IPS DF 4.7 (cell line): Measurements from ENCODE around the gene PTPA.
"Not testable (repeated sequence)": the region's sequence is repeated elsewhere in the genome, so short reads cannot be mapped to it uniquely, and the experiment has no call there.

Source experiments
- DNase-seq: peaks from one replicate; pipeline ENCODE4 v3.0.0-alpha.2; 2013; ENCODE audit warnings: low spot score; ENCODE audit errors: extremely low read depth

PTPA gene

DNA sequence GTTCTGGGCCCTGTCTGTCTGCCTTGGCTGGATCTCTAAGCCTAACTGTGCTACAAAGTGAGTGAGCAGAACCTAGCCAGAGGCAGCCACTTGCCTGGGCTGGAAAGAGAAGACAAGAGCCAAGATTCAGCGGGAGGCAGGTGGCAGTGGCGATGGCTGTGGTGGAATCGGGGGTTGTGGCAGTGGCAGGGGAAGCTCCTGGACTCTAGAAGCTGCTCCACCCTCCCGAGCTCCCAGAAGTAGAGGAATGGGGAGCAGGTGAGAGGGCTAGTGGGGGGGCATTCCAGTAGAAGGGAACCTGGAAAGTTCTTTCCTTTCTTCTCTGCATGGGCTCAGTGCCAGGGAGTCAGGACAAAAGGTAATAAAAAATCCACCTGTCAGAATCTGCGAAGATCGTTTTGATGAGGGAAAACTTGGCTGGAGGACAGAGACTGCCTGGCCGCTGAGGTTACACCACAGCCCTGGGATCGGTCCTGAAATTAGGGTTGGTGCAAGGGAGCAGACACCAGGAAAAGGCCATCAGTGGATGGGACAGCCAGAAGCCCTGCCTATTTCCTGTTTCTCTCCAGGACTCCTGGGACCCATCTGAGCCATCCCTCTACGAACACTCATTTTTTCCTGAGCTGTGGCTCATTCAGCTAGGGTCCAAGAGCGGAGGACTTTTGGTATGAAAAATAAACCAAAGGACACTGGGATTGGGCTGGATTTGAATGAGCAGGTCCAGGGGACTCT, 2.2 kb upstream of the PTPA start:
- DNase-seq: no peak

DNA sequence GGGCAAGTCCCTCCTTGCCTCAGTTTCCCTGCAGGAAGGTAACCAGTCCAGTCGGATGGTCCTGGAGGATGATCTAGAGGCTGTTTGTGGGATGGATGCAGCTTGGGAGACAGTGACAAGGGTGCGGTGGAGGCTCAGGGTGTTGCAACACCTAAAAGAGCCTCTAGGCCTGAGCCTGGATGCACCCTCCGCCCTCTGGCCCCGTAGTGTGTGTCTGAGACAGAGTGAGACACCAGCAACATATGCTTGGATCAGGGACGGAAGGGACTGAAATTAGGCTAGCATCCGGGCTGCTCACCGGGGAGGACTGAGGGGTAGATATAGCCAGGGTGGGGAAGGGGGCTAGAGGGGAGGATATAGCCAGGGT, 1.7 kb upstream of the PTPA start:
- no peak for DNase-seq

DNA sequence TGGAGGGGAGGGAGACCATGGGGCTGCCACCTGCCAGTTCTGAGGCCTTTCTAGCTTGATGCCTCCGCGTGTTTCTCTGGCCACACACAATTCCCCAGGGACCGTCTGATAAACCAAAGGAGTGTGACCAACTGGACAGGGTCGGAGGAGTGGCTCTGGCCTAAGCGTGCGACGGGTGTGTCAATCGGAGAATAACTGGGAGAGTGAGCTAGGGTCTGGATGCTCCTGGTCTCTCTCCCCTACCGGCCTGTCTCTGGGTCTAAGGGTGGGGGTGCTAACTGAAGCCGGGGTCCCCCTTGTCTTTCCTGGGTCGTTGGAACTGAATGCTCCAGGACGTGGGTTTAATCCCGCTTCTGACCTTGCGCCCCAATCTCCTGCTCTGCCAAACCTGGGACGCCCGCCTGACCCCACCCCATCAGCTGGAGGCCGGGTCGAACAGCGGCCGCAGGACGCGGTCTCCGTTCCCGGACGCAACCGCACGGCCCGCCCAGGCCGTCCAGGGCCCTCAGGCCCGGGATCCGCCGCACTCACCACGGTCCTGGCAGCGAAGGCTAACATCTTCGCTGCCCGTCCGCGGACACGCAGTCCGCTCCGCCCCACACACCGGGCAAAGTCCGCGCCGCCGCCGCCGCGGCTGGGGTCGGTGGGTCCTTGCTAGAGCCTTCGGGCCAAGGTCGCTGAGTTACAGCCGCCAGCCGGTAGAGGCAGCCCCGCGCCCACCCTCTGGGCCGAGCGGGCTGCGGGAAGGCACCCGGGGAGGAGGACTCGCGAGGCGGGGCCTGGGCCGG, 1.1 kb upstream of the PTPA start:
- DNase-seq: no peak

DNA sequence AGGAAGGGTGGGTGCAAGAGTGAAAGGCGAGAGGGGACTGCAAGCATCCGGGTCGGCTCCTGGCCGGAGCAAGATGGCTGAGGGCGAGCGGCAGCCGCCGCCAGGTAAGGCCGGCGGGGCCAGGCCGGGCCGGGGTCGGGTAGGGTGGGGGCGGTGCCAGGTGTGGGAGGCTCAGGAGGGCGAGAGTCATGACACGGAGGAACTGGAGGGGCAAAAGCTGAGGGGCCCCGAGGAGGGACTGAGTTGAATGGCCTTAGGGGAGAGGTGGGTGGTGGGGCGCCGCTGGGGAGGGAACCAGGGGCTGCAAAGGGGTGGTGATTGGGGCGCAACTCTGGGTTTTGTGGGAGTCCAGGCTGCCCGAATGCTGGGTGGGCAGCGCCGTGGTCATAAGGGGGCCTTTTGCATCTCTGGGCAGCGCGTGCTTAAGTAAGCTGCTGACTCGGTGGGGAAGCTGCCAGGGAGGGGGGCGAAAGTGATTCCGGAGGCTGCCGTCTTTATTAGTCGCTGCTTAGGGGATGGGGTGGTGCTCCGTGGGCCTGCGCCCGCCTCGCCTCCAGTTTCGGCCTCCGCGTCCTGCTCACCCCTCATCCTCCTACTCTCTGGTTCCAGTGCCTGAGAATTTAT, 425 bp downstream of the PTPA start:
- no peak for DNase-seq

DNA sequence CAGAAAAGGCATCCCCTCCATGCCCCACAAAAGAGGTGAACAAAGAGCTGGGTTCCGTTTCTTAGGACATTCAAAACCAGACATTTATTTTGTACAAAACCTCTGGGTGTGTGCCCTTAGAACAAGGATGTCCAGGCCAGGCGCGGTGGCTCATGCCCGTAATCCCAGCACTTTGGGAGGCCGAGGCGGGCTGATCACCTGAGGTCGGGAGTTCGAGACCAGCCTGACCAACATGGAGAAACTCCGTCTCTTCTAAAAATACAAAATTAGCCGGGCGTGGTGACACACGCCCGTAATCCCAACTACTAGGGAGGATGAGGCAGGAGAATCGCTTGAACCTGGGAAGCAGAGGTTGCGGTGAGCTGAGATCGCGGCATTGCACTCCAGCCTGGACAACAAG, 1.3 kb downstream of the PTPA start:
- DNase-seq: not testable (repeated sequence)

DNA sequence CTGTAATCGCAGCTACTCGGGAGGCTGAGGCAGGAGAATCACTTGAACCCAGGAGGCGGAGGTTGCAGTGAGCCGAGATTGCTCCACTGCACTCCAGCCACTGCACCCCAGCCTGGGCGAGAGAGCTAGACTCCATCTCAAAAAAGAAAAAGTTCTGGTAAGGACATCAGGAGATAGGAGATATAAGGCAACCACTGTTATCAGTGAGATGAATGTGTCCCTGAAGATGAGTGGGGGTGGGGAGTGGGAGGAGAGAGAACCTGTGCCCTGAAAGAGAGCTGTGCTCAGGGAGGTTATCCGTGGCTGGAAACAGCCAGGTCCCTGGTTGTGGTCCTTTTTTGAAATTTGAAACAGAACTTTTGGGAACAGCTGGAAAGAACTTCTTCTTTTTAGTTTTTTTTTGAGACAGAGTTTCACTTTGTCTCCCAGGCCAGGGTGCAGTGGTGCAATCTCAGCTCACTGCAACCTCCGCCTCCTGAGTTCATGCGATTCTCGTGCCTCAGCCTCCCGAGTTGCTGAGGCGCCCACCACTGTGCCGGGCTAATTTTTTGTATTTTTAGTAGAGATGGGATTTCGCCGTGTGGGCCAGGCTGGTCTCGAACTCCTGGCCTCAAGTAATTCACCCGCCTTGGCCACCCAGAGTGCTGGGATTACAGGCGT, 2.6 kb downstream of the PTPA start:
- DNase-seq: no peak

DNA sequence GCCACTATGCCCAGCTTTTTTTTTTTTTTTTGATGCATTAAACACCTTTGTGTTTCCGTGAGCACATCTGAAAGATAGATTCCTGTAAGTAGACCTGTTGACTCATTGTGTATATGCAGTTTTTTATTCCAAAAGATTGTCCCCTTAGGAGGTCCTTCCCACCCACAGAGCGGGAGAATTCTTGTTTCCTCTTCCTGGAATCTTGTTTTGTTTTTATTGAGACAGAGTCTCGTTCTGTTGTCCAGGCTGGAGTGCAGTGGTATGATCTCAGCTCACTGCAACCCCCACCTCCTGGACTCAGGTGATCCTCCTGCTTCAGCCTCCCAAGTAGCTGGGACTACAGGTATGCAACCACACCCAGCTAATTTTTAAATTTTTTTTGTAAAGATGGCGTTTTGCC, 7.6 kb downstream of the PTPA start:
- DNase-seq: no peak

DNA sequence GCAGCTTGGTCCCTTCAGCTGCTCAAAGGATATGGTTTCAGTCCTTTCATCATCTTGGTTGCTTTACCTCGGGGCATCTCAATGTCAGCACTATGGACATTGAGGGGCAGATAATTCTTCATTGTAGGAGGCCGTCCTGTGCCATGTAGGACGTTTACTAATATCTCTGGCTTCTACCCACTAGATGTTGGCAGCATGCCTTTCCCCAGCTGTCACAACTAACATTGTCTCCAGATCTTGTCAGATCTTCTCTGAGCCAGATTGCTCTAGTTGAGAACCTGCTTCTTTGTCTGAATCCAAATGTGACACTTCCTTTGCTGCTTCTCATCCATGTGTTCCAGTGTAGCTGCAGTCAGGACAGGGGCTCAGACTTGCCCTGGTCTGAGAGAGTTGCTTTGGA, 10.3 kb downstream of the PTPA start:
- DNase-seq: no peak

DNA sequence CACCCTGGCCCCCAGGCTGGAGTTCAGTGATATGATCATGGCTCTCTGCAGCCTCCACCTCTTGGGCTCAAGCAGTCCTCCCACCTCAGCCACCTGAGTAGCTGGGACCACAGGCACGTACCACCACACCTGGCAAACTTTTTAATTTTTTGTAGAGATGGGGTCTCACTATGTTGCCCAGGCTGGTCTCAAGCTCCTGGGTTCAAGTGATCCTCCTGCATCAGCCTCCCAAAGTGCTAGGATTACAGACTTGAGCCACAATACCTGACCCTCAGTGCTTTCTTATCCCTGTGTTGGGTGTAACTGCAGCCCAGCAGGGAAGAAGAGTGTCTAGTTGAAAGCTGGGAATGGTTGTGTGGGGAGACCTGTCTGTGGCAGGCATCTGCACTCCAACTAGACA, 10.9 kb downstream of the PTPA start:
- DNase-seq: no peak

DNA sequence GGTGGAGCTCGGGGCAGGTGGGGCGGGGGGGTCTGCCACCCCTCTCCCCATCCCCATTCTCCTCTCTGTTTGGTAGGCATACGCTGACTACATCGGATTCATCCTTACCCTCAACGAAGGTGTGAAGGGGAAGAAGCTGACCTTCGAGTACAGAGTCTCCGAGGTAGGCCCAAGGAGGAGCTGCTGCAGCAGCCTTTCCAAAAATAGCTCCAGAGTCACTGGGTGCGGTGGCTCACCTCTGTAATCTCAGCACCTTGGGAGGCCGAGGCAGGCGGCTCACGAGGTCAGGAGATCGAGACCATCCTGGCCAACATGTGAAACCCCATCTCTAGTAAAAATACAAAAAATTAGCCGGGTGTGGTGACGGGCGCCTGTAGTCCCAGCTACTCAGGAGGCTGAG, 11.8 kb downstream of the PTPA start:
- DNase-seq: not testable (repeated sequence)

DNA sequence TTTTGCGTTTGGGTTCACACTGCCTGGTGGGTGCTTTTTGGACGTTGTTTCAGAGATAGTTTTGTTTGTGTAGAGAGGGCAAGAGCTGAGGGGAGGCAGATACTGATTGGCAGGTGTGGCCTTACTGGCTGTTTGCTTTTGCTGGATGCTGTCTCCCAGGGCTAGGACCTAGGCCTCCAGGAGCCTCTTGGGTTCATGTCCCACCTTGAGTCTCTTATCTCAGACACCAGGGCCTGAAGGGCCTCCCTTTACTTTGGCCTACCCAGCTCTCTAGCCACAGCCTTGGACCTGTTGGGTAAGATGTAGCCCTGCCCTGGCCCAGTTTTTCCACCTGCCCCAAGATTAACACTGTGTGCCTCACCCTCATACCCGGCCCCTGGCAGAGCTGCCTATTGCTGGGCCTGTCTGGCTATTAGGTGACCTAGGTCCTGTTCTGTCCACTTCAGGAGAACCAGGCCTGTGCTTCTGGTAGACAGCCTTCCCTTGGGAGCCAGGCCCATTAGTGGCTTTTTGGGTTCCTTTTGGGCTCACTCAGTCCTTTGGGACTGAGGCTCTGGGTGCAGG, 13.4 kb downstream of the PTPA start:
- DNase-seq: no peak

DNA sequence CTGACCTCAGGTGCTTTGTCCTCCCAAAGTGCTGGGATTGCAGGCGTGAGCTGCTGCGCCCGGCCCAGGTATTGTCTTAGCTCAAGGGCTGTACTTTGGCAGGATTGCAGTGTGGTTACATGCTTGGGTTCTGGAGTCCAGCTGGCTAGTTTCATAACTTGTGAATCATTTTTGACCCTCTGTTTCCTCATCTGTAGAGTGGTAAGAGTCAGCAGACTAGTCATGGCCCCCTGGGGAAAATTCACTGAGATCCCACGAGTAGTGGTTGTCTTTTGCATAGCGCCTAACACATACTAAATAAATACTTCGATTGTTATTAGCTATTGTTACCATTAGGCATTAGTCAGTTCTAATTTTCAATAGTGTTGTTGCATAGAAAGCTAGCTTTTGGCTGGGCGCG, 14.3 kb downstream of the PTPA start:
- no peak for DNase-seq

DNA sequence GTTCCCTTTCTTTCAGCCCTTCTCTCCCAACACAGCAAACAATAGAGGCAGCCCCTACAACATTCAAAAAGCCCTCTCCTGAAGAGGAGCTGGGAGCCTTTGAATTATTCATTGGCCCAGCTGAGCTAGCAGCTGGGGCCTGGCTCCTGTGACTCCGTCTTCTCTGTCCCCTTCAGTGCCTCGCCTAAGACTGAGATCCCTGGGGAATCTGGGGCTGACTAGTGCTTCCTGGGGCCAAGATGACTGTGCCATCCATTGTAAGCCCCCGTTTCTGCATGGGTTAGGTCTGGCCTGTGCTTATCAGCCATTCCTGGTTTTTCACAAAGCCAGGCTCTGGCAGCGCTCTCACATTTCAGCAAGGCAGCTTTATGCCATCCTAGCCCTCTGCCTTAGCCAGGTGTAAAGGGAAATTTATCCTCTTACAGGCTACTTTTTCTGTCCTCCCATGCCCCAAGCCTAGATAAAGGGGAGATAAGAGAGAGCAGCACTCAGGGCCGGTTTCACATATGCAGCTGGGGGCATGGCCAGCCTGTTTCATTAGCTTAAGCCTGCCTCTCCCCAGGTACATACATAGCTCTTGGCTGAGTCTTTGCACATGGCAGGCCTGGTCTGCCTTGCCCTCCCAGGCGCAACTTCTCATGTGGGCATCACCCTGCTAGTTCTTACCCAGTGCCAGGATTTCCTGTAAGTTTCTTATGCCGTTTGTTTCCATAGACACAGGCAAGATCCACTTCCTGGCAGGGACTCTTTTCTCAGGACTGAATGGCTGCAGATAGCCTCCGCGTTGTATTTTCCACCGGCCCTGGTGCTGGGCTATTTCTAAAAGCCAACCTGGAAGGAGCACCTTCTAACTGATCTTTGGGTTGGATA, 15.8 kb downstream of the PTPA start:
- no peak for DNase-seq

DNA sequence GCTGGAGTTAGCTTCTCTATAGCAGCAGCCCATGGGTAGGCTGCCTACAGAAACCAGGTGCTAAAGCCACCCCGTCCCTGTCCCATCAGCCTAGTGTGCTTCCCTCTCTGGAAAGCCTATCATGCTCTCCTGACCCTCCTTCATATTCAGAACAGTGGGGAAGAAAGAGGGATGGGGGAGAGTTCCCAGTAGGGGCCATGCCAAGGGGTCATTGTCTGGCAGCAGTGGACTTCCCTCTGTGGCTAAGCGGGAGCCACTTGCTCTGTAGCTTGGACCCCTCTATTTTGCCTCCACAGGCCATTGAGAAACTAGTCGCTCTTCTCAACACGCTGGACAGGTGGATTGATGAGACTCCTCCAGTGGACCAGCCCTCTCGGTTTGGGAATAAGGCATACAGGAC, 17.5 kb downstream of the PTPA start:
- DNase-seq: no peak

DNA sequence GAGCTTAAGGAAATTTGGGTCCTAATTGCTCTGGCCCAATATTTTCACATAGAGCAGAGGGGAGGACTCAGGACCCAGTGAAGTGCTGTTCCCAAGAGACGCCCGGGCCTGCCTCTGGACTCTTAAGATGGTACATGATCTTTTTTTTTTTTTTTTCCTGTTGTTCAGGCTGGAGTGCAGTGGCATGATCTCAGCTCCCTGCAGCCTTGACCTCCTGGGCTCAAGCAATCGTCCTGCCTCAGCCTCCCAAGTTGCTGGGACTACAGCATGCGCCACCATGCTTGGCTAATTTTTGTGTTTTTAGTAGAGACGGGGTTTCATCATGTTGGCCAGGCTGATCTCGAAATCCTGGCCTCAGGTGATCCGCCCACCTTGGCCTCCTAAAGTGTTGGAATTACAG, 19.1 kb downstream of the PTPA start:
- not testable (repeated sequence) for DNase-seq

DNA sequence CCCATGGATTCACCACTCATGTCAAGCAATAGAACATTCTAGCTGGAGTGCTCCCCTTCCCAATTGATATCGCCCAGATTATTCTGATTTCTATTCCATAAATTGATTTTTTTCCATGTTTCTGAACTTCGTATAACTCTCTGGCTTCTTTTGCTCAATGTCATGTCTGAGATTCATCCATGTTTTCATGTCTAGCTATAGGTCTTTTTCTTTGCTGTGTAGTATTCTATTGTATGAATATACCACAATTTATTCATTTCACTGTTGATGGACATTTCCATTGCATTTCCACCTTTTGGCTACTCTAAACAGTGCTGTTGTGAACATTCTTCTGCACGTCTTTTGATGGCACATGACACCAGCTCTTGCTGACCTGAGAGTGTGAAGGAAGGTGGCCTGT, 19.6 kb downstream of the PTPA start:
- no peak for DNase-seq

DNA sequence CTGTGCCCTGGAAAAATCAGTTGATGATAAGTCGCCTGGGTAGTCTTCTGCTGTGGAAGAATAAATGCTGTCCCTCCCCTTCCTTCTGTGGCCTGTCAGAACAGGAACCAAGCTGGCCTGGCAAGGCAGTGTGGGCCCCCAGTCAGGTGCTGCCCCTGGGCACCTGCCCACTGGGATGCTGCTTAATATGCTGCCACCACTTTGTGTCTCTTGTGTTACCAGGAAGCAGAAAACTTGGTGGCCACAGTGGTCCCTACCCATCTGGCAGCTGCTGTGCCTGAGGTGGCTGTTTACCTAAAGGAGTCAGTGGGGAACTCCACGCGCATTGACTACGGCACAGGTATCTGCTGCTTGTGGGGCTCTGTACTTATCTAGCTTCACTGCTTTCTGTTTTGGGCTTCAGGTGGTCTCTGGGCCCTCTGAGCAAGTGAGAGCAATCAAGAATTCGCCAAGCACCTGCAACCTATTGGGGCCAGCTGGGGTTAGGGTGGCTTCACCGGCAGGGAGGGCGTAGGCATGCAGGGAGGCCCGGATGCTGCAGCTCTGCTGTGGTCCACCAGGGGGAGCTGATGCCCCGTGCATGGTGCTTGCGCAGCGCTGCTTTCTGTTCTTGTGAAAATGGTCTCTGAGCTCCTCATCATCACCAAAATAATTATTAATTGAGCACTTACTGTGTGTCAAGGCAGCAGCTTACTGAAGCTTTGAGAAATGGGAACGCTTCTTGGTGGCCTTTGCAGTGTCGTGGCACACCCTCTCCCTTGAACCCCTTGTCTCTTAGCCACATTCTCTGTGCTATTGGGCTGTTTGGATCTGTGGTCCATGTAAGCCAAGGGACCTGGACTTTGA, 20.3 kb downstream of the PTPA start:
- no peak for DNase-seq

DNA sequence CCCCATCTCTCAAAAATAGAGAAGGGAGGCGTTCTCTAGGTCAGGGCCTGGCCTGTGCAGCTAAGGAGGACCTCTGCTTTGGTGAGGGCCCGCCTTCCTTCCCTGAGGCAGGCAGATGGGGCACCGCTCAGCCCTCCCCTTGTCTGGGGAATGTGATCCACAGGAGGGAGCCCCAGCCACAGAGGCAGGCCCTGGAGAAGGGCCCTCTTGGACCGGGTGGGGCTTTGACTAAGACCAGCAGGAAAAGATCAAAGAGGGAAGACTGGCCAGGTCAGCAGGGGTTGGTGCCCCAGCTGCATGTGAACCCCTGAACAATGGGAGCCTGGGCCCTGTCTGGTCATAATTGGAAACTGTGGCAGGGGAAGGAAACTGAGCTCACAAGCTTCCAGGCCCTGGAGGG, 21.9 kb downstream of the PTPA start:
- no peak for DNase-seq

DNA sequence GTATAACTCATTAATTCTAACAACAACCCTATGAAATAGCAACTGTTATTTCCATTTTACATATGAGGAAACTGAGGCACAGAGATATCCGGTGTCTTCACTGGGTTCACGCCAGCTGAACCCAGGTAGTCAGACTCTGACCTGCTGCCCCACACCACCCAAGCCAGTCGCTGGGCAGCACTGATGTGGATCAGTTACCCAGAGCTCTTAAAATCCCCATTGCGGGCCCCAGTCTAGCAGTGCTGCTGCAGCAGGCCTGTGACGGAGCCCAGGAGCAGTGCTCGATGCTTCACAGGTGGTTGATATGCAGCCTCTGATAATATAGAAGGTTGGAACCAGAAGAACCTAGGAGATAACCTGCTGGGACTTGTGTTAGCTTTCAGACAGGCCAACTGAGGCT, 24.3 kb downstream of the PTPA start:
- no peak for DNase-seq

DNA sequence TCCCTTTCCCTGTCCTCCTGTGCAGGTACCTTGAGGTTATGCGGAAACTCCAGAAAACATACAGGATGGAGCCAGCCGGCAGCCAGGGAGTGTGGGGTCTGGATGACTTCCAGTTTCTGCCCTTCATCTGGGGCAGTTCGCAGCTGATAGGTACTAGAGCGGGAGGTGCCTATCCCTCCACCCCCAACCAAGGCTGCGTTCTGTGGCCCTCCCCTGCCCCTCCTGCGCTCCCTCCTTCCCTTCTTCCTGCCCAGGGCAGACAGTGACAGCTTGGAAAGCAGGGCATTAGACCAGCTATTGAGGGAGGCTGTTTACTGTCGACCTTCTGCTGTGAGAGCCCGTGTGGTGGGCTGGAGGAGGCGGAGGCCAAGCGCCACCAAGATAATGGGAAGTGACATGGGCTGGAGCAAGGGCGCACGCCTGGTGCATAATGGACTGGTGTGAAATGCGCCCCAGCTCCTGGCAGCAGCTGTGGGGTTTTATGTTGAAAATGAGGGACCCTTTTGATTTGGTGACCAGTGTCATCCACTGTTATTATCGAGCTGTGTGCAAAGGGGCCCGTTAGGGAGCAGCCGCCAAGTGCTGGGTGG, 25.3 kb downstream of the PTPA start:
- DNase-seq: no peak
